ENCODE data around the gene ATXN1. TPM values are rescaled to one million over a fixed set of nuclear protein-coding genes. Genes with fewer than 3 reads are reported as not detected.

ATXN1 gene
- total and polyA plus RNA-seq, 2 experiments from 2014 or later, result 4.8 to 9.1 TPM

DNA sequence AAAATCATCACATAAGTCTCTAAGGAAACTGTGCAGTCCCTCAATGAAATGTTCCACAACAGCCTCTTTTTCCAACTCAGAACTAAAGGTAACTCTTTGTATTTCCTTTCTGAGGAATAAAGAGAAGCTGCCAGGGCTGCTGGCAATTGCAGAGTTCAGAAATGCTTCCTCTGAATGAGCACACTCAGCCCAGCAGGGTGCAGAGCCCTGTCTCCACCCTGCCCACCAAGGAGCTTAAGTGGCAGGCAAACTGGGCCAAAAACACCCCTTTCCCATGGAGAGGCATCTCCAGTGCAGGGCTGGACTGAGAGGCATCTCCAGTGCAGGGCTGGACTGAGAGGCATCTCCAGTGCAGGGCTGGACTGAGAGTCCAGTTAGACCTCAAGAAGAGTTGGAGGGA lies 267.5 kb downstream of the ATXN1 start (continued):
- TF ChIP-seq, protein P1, sequence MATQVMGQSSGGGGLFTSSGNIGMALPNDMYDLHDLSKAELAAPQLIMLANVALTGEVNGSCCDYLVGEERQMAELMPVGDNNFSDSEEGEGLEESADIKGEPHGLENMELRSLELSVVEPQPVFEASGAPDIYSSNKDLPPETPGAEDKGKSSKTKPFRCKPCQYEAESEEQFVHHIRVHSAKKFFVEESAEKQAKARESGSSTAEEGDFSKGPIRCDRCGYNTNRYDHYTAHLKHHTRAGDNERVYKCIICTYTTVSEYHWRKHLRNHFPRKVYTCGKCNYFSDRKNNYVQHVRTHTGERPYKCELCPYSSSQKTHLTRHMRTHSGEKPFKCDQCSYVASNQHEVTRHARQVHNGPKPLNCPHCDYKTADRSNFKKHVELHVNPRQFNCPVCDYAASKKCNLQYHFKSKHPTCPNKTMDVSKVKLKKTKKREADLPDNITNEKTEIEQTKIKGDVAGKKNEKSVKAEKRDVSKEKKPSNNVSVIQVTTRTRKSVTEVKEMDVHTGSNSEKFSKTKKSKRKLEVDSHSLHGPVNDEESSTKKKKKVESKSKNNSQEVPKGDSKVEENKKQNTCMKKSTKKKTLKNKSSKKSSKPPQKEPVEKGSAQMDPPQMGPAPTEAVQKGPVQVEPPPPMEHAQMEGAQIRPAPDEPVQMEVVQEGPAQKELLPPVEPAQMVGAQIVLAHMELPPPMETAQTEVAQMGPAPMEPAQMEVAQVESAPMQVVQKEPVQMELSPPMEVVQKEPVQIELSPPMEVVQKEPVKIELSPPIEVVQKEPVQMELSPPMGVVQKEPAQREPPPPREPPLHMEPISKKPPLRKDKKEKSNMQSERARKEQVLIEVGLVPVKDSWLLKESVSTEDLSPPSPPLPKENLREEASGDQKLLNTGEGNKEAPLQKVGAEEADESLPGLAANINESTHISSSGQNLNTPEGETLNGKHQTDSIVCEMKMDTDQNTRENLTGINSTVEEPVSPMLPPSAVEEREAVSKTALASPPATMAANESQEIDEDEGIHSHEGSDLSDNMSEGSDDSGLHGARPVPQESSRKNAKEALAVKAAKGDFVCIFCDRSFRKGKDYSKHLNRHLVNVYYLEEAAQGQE (IDR thresholded peaks at IDR 0.05; ENCODE audit: unreplicated experiment), result no peak

DNA sequence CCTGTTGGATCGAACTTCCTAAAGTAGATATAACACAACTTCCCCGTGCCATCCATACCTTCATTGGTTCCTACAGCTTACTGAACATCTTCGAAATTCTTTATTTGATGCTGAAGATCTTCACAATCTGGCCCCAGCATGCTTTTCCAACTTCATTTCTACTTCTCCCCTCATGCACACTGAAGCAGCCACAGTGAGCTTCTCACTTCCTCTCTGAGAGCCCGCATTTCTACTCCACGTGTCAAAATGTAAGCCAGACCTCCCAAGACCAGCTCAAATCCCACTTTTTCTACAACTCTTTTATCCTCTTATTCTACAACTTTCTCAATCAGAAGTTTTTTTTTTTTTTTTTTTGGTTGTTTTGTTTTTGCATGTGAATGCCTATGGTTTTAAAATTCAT lies 268.1 kb downstream of the ATXN1 start:
- no peaks in the 10 kb centered on the region for H3K36me3 ChIP-seq (ENCODE audit: insufficient read depth)
- H3K4me3 ChIP-seq, result no peak overlapping the region
- H3K4me2 ChIP-seq, result no peak overlapping the region
- Mint-ChIP-seq H3K36me3 (ENCODE audit: low read depth) (no peaks in the 10 kb centered on the region), H3K27me3 (ENCODE audit: insufficient read depth, low read depth, poor library complexity) (peaks cover 3% of the 10 kb centered on the region), H3K4me3 (no peak overlapping the region), H3K4me1 (peaks cover 40% of the 10 kb centered on the region), H3K9me3 (no peaks in the 10 kb centered on the region), H3K27ac (no peak overlapping the region)
- no peaks in the 10 kb centered on the region for H3K79me2 ChIP-seq (replicated peaks; ENCODE audit: insufficient read depth)
- no peak overlapping the region for H2AFZ ChIP-seq
- H3K4me1 ChIP-seq (ENCODE audit: insufficient read depth), result peaks cover 46% of the 10 kb centered on the region
- H3F3A ChIP-seq (replicated peaks; ENCODE audit: low read depth), result no peaks in the 10 kb centered on the region
- no peaks in the 10 kb centered on the region for H4K20me1 ChIP-seq (replicated peaks; ENCODE audit: insufficient read depth)
- ATAC-seq, result no peak
- H3K27ac ChIP-seq (ENCODE audit: low read depth), result no peak overlapping the region
- TF ChIP-seq, protein P2, sequence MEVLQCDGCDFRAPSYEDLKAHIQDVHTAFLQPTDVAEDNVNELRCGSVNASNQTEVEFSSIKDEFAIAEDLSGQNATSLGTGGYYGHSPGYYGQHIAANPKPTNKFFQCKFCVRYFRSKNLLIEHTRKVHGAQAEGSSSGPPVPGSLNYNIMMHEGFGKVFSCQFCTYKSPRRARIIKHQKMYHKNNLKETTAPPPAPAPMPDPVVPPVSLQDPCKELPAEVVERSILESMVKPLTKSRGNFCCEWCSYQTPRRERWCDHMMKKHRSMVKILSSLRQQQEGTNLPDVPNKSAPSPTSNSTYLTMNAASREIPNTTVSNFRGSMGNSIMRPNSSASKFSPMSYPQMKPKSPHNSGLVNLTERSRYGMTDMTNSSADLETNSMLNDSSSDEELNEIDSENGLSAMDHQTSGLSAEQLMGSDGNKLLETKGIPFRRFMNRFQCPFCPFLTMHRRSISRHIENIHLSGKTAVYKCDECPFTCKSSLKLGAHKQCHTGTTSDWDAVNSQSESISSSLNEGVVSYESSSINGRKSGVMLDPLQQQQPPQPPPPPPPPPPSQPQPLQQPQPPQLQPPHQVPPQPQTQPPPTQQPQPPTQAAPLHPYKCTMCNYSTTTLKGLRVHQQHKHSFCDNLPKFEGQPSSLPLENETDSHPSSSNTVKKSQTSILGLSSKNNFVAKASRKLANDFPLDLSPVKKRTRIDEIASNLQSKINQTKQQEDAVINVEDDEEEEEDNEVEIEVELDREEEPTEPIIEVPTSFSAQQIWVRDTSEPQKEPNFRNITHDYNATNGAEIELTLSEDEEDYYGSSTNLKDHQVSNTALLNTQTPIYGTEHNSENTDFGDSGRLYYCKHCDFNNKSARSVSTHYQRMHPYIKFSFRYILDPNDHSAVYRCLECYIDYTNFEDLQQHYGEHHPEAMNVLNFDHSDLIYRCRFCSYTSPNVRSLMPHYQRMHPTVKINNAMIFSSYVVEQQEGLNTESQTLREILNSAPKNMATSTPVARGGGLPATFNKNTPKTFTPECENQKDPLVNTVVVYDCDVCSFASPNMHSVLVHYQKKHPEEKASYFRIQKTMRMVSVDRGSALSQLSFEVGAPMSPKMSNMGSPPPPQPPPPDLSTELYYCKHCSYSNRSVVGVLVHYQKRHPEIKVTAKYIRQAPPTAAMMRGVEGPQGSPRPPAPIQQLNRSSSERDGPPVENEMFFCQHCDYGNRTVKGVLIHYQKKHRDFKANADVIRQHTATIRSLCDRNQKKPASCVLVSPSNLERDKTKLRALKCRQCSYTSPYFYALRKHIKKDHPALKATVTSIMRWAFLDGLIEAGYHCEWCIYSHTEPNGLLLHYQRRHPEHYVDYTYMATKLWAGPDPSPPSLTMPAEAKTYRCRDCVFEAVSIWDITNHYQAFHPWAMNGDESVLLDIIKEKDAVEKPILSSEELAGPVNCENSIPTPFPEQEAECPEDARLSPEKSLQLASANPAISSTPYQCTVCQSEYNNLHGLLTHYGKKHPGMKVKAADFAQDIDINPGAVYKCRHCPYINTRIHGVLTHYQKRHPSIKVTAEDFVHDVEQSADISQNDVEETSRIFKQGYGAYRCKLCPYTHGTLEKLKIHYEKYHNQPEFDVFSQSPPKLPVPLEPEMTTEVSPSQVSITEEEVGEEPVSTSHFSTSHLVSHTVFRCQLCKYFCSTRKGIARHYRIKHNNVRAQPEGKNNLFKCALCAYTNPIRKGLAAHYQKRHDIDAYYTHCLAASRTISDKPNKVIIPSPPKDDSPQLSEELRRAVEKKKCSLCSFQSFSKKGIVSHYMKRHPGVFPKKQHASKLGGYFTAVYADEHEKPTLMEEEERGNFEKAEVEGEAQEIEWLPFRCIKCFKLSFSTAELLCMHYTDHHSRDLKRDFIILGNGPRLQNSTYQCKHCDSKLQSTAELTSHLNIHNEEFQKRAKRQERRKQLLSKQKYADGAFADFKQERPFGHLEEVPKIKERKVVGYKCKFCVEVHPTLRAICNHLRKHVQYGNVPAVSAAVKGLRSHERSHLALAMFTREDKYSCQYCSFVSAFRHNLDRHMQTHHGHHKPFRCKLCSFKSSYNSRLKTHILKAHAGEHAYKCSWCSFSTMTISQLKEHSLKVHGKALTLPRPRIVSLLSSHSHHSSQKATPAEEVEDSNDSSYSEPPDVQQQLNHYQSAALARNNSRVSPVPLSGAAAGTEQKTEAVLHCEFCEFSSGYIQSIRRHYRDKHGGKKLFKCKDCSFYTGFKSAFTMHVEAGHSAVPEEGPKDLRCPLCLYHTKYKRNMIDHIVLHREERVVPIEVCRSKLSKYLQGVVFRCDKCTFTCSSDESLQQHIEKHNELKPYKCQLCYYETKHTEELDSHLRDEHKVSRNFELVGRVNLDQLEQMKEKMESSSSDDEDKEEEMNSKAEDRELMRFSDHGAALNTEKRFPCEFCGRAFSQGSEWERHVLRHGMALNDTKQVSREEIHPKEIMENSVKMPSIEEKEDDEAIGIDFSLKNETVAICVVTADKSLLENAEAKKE (CRISPR knock-in tag; IDR thresholded peaks at IDR 0.05), result no peak
- TF ChIP-seq POLR2AphosphoS5 (IDR thresholded peaks at IDR 0.05; ENCODE audit: low read depth), result no peak
- no peak for TF ChIP-seq JUNB (IDR thresholded peaks at IDR 0.05; ENCODE audit: unreplicated experiment)
- H3K9me2 ChIP-seq (ENCODE audit: insufficient read depth), result no peaks in the 10 kb centered on the region
- no peaks in the 10 kb centered on the region for H3K27me3 ChIP-seq (ENCODE audit: insufficient read depth)
- DNase-seq (ENCODE audit: low spot score), result no peak

Data from GM23338 (cell line).